CD4-positive, alpha-beta T cell (primary cell): ENCODE measurements around the gene DAB2. TPM values are rescaled to one million over a fixed set of nuclear protein-coding genes. Genes with fewer than 3 reads are reported as not detected.

ENCODE experiments used
- ATAC-seq: fragments of 200-7000 bp; cut with Tn5 transposase; one replicate; pipeline ENCODE4 v1.10.0; 2022; ENCODE audit warnings: mild to moderate bottlenecking; ENCODE audit not compliant: poor library complexity
- CTCF ChIA-PET: fragments of 350-600 bp; sonication (Branson Sonifier 250); formaldehyde crosslinking; loops from one replicate; lab custom pipeline; 2021; ENCODE audit warnings: antibody characterized with exemption, inconsistent platforms; lab: Charles Lee
- POLR2A ChIA-PET: fragments of 350-600 bp; sonication (Branson Sonifier 250); formaldehyde crosslinking; loops from one replicate; lab custom pipeline; 2021; ENCODE audit warnings: antibody characterized with exemption, inconsistent platforms; lab: Charles Lee
- DNase-seq, 14 experiments: peaks; one replicate each; pipeline ENCODE4 v3.0.0-alpha.2; 2013 to 2020; ENCODE audit warnings: mixed read lengths in 2 of 14
- H3K27ac ChIP-seq, 2 donors: one replicate each; pipeline versions ENCODE4 v1.5.1 to v1.7.0; 2013; ENCODE audit warnings: low read length in 2 of 2, low read depth in 1 of 2, mild to moderate bottlenecking in 1 of 2
- H3K27me3 ChIP-seq, 2 experiments: 1 replicate in 1 of 2; 2 replicates in 1 of 2; pipeline versions ENCODE4 v1.6.1 to v1.7.0; 2013; ENCODE audit warnings: low read length in 2 of 2, control low read depth in 1 of 2, mild to moderate bottlenecking in 1 of 2, moderate library complexity in 1 of 2; ENCODE audit not compliant: insufficient read depth in 2 of 2, control insufficient read depth in 1 of 2
- H3K36me3 ChIP-seq: one replicate; pipeline ENCODE4 v1.6.1; 2013; ENCODE audit warnings: low read length, control low read depth; ENCODE audit not compliant: insufficient read depth
- H3K4me1 ChIP-seq: one replicate; pipeline ENCODE4 v1.6.1; 2013; ENCODE audit warnings: low read length, control low read depth; ENCODE audit not compliant: insufficient read depth
- H3K4me3 ChIP-seq: one replicate; pipeline ENCODE4 v1.5.1; 2013; ENCODE audit warnings: mild to moderate bottlenecking, low read length, moderate library complexity
- H3K9me3 ChIP-seq, 2 experiments: 1 replicate in 1 of 2; 2 replicates in 1 of 2; pipeline versions ENCODE4 v1.6.1 to v1.7.0; 2013; ENCODE audit warnings: low read length in 2 of 2, mild to moderate bottlenecking in 2 of 2, control low read depth in 1 of 2, moderate library complexity in 1 of 2; ENCODE audit not compliant: control insufficient read depth in 1 of 2, insufficient read depth in 1 of 2
- H3K27ac Mint-ChIP-seq: one replicate; pipeline ENCODE4 v1.8.0; 2020; ENCODE audit warnings: mixed read lengths
- H3K27me3 Mint-ChIP-seq: one replicate; pipeline ENCODE4 v1.8.0; 2021; ENCODE audit warnings: mixed read lengths
- H3K36me3 Mint-ChIP-seq: one replicate; pipeline ENCODE4 v1.8.0; 2021; ENCODE audit warnings: low read depth, mixed read lengths
- H3K4me1 Mint-ChIP-seq: one replicate; pipeline ENCODE4 v1.8.0; 2021; ENCODE audit warnings: low read depth, mixed read lengths
- H3K4me3 Mint-ChIP-seq: one replicate; pipeline ENCODE4 v1.8.0; 2020; ENCODE audit warnings: mild to moderate bottlenecking, mixed read lengths
- H3K9me3 Mint-ChIP-seq: one replicate; pipeline ENCODE4 v1.8.0; 2020; ENCODE audit warnings: mixed read lengths
- intact Hi-C, 2 experiments: fragments of 100-400 bp; cut with DNase I in 1 of 2; cut with micrococcal nuclease in 1 of 2; formaldehyde crosslinking; loops; one replicate each; pipeline versions ENCODE4 v1.15.1 to v1.9.0; 2023 to 2025; cut with DNase I, micrococcal nuclease
- total RNA-seq, 174 experiments: library from RNA in 2 of 174; stranded (reverse) in 2 of 174; gene quantifications; one replicate each; pipeline ENCODE4 v1.2.3 and lab custom pipeline; 2021 to 2026
- TF ChIP-seq, protein P1 (sequence below): fragments of 200-600 bp; IDR thresholded peaks from one replicate; pipeline ENCODE4 v1.8.0; 2022; ENCODE audit warnings: antibody characterized with exemption, mild to moderate bottlenecking

Gene DAB2
- total RNA-seq, 2 experiments from 2014 or later = 0.31 to 0.47 TPM

DNA sequence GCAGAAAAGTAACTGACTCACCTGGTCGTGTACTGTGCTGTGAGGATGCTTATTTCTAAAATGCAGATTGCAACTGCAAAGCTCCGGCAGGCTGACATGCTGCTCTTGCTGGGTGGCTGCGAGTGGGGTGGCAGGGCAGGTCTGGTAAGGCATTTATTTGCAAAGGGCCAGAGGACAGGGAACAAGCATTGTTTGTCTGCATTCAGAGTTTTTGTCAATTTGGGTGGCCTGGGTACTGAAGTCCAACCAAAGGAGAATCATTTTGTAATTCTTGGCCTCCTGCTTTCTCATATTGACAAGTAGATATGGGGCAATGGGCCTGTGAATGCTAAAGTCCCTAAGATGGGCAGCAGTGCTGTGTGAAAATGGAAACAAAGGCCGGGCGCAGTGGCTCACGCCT is 60.4 kb downstream of the DAB2 start, which contains the start of gene C9:
Gene C9, minus strand, starts transcription at position 129 of the 400 bp plus-strand sequence. Its CDS starts 31 bp downstream, at position 98.
- Histone ChIP-seq H3K9me3 (no peaks in the 10 kb centered on the region), H3K4me1 (no peaks in the 10 kb centered on the region), H3K4me3 (no peak within 1 kb of the TSS), H3K27me3 (peaks cover 0 to 2% of the 10 kb centered on the region in 2 experiments), H3K36me3 (no peaks in the 10 kb centered on the region), H3K27ac (no peak within 1 kb of the TSS)
- POLR2A ChIA-PET = no interaction called here
- H3K4me3 Mint-ChIP-seq = no peak within 1 kb of the TSS
- TF ChIP-seq, protein P1, sequence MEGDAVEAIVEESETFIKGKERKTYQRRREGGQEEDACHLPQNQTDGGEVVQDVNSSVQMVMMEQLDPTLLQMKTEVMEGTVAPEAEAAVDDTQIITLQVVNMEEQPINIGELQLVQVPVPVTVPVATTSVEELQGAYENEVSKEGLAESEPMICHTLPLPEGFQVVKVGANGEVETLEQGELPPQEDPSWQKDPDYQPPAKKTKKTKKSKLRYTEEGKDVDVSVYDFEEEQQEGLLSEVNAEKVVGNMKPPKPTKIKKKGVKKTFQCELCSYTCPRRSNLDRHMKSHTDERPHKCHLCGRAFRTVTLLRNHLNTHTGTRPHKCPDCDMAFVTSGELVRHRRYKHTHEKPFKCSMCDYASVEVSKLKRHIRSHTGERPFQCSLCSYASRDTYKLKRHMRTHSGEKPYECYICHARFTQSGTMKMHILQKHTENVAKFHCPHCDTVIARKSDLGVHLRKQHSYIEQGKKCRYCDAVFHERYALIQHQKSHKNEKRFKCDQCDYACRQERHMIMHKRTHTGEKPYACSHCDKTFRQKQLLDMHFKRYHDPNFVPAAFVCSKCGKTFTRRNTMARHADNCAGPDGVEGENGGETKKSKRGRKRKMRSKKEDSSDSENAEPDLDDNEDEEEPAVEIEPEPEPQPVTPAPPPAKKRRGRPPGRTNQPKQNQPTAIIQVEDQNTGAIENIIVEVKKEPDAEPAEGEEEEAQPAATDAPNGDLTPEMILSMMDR = no peak
- DNase-seq (no peak), ATAC-seq (no peak)
- intact Hi-C loops = no loop called here
- H3K36me3 Mint-ChIP-seq = no peaks in the 10 kb centered on the region
- peaks cover 4% of the 10 kb centered on the region for H3K27me3 Mint-ChIP-seq
- CTCF ChIA-PET = no interaction called here
- no peak within 1 kb of the TSS for H3K27ac Mint-ChIP-seq
- no peaks in the 10 kb centered on the region for H3K4me1 Mint-ChIP-seq
- H3K9me3 Mint-ChIP-seq = no peaks in the 10 kb centered on the region

DNA sequence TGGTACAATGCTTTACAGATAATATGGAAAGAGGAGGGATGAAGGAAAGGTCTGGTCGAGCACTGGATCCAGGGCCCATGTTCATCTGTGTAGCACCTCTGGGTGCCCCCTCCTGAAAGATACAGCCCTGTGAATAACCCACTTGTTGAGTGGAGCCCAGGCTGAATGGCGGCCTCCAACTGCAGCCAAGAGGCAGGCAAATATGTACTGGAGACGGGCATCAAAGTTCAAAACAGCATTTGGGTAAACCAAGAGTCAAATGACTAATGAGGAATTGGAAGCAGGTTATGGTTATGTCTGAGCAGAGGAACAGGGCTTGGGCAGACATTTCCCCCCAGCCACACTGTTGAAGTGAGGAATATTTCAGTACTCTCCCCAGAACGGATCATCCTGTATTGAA is 61.6 kb downstream of the DAB2 start:
- TF ChIP-seq, protein P1 = no peak
- Mint-ChIP-seq H3K4me1 (no peaks in the 10 kb centered on the region), H3K27me3 (peaks cover 4% of the 10 kb centered on the region), H3K27ac (no peak overlapping the region), H3K9me3 (peaks cover 2% of the 10 kb centered on the region), H3K4me3 (no peak overlapping the region), H3K36me3 (no peaks in the 10 kb centered on the region)
- no peak for DNase-seq
- Histone ChIP-seq H3K4me1 (no peaks in the 10 kb centered on the region), H3K4me3 (no peak overlapping the region), H3K9me3 (no peaks in the 10 kb centered on the region), H3K36me3 (no peaks in the 10 kb centered on the region), H3K27ac (no peak overlapping the region), H3K27me3 (peaks cover 0 to 2% of the 10 kb centered on the region in 2 experiments)
- ATAC-seq = no peak
- intact Hi-C loops = no loop called here
- POLR2A ChIA-PET = no interaction called here
- CTCF ChIA-PET = interaction anchor here (1.3 kb wide), 1 partner anchor 13 kb away, joined by 4 read pairs; no protein-coding TSS in a partner anchor

DNA sequence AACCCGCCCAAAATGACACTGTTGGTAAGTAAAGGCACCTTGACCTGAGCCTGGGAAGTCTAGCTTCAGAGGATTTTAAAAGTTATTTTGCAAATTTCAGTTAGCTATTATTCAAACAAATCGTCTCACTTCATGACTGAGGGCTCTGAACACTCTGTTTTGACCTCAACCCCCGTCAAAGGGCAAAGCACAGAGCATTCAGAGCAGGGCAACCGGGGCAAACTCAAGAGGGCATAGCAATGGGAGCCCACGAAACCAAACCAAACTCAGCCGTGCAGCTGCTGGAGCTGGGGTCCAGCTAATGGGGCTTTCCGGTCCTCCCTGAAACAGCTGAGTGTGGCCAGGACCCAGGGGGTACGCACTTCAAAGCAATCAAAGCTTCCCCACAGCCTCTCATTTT is 62.1 kb downstream of the DAB2 start:
- intact Hi-C loops = no loop called here

More for the DNA sequence above, 62.1 kb downstream of the DAB2 start:
- no peak overlapping the region for H3K27ac Mint-ChIP-seq
- H3K27me3 Mint-ChIP-seq = peaks cover 4% of the 10 kb centered on the region
- DNase-seq = no peak
- Histone ChIP-seq H3K9me3 (no peaks in the 10 kb centered on the region), H3K4me3 (no peak overlapping the region), H3K4me1 (no peaks in the 10 kb centered on the region), H3K36me3 (no peaks in the 10 kb centered on the region), H3K27ac (no peak overlapping the region), H3K27me3 (peaks cover 0 to 2% of the 10 kb centered on the region in 2 experiments)
- POLR2A ChIA-PET = no interaction called here
- TF ChIP-seq, protein P1 = no peak
- ATAC-seq = no peak
- peaks cover 2% of the 10 kb centered on the region for H3K9me3 Mint-ChIP-seq
- H3K36me3 Mint-ChIP-seq = no peaks in the 10 kb centered on the region
- CTCF ChIA-PET = interaction anchor here (1.3 kb wide), 1 partner anchor 14 kb away, joined by 4 read pairs; no protein-coding TSS in a partner anchor
- no peak overlapping the region for H3K4me3 Mint-ChIP-seq
- H3K4me1 Mint-ChIP-seq = no peaks in the 10 kb centered on the region
